ENCODE measurements around the gene SLC15A5. TPM values are rescaled to one million over a fixed set of nuclear protein-coding genes. Genes with fewer than 3 reads are reported as not detected.

SLC15A5 gene
- total RNA-seq, 1 donor from 2014 or later = not detected

DNA sequence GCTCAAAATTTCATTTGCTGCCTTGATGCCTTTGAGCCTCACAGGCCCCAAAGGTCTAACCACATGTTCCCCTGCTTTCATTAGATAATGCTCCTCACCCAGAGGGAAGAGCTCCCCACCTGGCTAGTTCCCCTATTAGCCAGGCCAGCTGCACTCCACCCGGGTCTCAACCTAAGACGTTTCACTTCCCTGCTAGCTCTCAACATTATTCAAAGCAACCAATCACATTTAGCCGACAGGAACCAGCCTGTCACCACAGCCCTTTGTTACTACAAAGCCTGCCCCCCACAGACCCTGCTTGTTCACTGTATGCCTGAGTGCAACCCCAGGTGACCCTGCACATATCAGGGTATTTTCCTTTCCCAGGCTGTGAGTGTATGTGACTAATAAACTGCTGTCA lies 78.6 kb downstream of the SLC15A5 start:
- DNase-seq (ENCODE audit: extremely low spot score, unreplicated experiment) = no peak
- H3K4me1 Mint-ChIP-seq (ENCODE audit: unreplicated experiment) = no peaks in the 10 kb centered on the region
- H3K4me3 Mint-ChIP-seq (ENCODE audit: unreplicated experiment) = no peak overlapping the region
- H3K27me3 Mint-ChIP-seq (ENCODE audit: unreplicated experiment) = no peaks in the 10 kb centered on the region
- H3K36me3 Mint-ChIP-seq (ENCODE audit: unreplicated experiment) = no peaks in the 10 kb centered on the region
- peaks cover 15% of the 10 kb centered on the region for H3K9me3 Mint-ChIP-seq (ENCODE audit: unreplicated experiment)
- no peak overlapping the region for H3K27ac Mint-ChIP-seq (ENCODE audit: unreplicated experiment)
- TF ChIP-seq, protein P1, sequence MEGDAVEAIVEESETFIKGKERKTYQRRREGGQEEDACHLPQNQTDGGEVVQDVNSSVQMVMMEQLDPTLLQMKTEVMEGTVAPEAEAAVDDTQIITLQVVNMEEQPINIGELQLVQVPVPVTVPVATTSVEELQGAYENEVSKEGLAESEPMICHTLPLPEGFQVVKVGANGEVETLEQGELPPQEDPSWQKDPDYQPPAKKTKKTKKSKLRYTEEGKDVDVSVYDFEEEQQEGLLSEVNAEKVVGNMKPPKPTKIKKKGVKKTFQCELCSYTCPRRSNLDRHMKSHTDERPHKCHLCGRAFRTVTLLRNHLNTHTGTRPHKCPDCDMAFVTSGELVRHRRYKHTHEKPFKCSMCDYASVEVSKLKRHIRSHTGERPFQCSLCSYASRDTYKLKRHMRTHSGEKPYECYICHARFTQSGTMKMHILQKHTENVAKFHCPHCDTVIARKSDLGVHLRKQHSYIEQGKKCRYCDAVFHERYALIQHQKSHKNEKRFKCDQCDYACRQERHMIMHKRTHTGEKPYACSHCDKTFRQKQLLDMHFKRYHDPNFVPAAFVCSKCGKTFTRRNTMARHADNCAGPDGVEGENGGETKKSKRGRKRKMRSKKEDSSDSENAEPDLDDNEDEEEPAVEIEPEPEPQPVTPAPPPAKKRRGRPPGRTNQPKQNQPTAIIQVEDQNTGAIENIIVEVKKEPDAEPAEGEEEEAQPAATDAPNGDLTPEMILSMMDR (IDR thresholded peaks at IDR 0.05) = no peak

DNA sequence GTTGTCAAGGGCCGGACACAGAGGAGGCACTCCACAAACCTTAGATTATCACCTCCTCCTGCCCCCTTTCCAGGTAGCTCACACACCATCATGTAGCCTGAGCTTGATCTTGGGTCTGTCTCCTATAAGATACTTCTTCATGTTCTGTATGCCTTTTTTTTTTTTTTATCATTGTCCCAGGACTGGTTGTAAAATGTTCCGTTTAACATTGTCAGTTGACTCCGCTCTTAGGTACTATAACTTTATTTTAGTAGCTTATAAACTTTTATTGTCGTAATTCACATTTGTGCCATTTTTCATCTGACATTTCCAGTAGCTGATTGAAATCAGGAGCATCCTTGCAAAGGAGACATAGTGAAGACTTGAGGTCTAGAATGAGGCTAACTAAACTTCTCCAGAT lies 79.9 kb downstream of the SLC15A5 start:
- Mint-ChIP-seq H3K27ac (ENCODE audit: unreplicated experiment) (no peak overlapping the region), H3K27me3 (ENCODE audit: unreplicated experiment) (peaks cover 9% of the 10 kb centered on the region), H3K36me3 (ENCODE audit: unreplicated experiment) (no peaks in the 10 kb centered on the region), H3K9me3 (ENCODE audit: unreplicated experiment) (peaks cover 15% of the 10 kb centered on the region), H3K4me3 (ENCODE audit: unreplicated experiment) (no peak overlapping the region), H3K4me1 (ENCODE audit: unreplicated experiment) (no peaks in the 10 kb centered on the region)
- no peak for DNase-seq (ENCODE audit: extremely low spot score, unreplicated experiment)
- TF ChIP-seq, protein P1 (IDR thresholded peaks at IDR 0.05) = no peak

DNA sequence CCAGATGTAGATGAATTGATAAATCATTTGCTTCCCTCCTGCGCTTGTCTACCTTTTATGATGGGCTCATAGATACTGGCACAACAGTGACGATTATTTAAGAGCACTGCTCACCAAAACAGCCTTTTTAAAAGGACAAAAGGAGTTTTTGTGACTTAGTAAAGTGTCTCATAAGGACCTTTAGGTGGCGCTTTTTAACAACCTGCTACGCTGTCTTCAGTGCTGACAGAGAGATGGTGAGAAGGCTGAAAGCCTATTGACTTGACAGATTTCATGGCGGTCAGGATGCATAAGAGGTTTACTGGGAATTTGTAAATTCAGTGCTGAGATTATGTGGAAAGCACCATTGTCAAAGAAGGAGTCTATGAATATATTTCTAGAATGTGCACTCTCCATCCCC lies 87.6 kb downstream of the SLC15A5 start:
- H3K36me3 Mint-ChIP-seq (ENCODE audit: unreplicated experiment) = no peaks in the 10 kb centered on the region
- H3K27me3 Mint-ChIP-seq (ENCODE audit: unreplicated experiment) = peaks cover 19% of the 10 kb centered on the region
- TF ChIP-seq, protein P1 (IDR thresholded peaks at IDR 0.05) = peak; percentile 22
- H3K4me1 Mint-ChIP-seq (ENCODE audit: unreplicated experiment) = peaks cover 4% of the 10 kb centered on the region
- no peak overlapping the region for H3K27ac Mint-ChIP-seq (ENCODE audit: unreplicated experiment)
- H3K4me3 Mint-ChIP-seq (ENCODE audit: unreplicated experiment) = no peak overlapping the region
- no peaks in the 10 kb centered on the region for H3K9me3 Mint-ChIP-seq (ENCODE audit: unreplicated experiment)
- DNase-seq (ENCODE audit: extremely low spot score, unreplicated experiment) = no peak

DNA sequence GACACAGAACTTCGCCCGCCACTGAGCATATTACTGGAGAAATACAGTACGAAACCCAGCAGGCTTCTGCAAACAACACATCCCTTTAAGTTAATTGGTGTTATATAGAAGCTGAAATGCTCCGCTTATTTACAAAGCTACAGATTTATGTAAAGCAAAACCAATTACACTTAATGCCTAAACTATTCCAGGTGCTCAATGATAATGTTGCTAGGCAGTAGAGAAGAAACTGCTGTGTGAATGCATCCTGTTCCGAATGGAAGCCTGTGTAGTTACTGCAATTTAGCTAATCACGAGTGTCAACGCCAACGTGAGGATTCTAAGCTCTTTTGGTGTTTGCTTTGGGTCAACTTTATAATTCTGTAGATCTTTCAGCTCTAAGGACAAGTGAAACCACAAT lies 89.8 kb downstream of the SLC15A5 start:
- Mint-ChIP-seq H3K4me3 (ENCODE audit: unreplicated experiment) (no peak overlapping the region), H3K9me3 (ENCODE audit: unreplicated experiment) (no peaks in the 10 kb centered on the region), H3K27ac (ENCODE audit: unreplicated experiment) (no peak overlapping the region), H3K36me3 (ENCODE audit: unreplicated experiment) (no peaks in the 10 kb centered on the region), H3K4me1 (ENCODE audit: unreplicated experiment) (peaks cover 11% of the 10 kb centered on the region), H3K27me3 (ENCODE audit: unreplicated experiment) (peaks cover 10% of the 10 kb centered on the region)
- no peak for DNase-seq (ENCODE audit: extremely low spot score, unreplicated experiment)
- TF ChIP-seq, protein P1 (IDR thresholded peaks at IDR 0.05) = no peak

DNA sequence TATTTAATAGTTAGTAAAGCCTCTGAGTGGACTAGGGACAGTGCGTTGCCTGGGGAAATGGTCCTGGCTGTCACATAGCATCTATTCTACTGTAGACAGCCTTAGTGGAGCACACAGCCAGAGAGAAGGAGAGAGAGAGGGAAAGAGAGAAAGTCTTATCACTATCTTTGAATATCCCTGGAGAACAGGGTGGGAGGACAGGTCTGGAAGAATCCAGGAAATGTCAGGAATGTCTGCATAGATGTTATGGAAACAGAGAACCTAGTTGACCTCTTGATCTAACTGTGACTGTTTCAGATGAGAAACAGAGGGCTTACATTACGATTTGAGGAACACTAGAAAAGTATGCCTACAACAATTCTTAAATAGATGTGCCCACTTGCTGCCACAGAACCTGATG lies 92.8 kb downstream of the SLC15A5 start:
- Mint-ChIP-seq H3K4me1 (ENCODE audit: unreplicated experiment) (peaks cover 11% of the 10 kb centered on the region), H3K27me3 (ENCODE audit: unreplicated experiment) (peaks cover 2% of the 10 kb centered on the region), H3K36me3 (ENCODE audit: unreplicated experiment) (no peaks in the 10 kb centered on the region), H3K9me3 (ENCODE audit: unreplicated experiment) (peaks cover 4% of the 10 kb centered on the region), H3K27ac (ENCODE audit: unreplicated experiment) (no peak overlapping the region), H3K4me3 (ENCODE audit: unreplicated experiment) (no peak overlapping the region)
- TF ChIP-seq, protein P1 (IDR thresholded peaks at IDR 0.05) = no peak
- DNase-seq (ENCODE audit: extremely low spot score, unreplicated experiment) = no peak

Data from osteocyte (in vitro differentiated cells).